Measurements from ENCODE around the gene CRYGD.

- TF ChIP-seq CTCF (conservative IDR thresholded peaks at IDR 0.05) (no peak), ZFX (IDR thresholded peaks at IDR 0.05) (no peak)
Measured at GRCh38 chr2:208136716-208137094, 12.4 kb upstream of the CRYGD start.
